Motor neuron (in vitro differentiated cells): Measurements from ENCODE around the gene PHTF2. TPM values are rescaled to one million over a fixed set of nuclear protein-coding genes. Genes with fewer than 3 reads are reported as not detected.

Experiments
- ATAC-seq, 8 experiments: fragments of 200-7000 bp; cut with Tn5 transposase; replicated peaks in 6 of 8; 2 replicates each; pipeline ENCODE4 v1.8.0; 2021; ENCODE audit warnings: mild to moderate bottlenecking in 8 of 8, moderate library complexity in 8 of 8
- H3K27ac ChIP-seq, 2 donors: fragments of 250-450 bp; sonication (Bioruptor Pico); 2 replicates each; pipeline ENCODE4 v1.9.0; 2021; ENCODE audit warnings: antibody characterized with exemption in 2 of 2, mild to moderate bottlenecking in 2 of 2, moderate library complexity in 1 of 2
- H3K4me1 ChIP-seq, 2 donors: fragments of 250-450 bp; sonication (Bioruptor Pico); replicated peaks in 1 of 2; 2 replicates each; pipeline ENCODE4 v1.6.1; 2021; ENCODE audit warnings: antibody characterized with exemption in 2 of 2, mild to moderate bottlenecking in 2 of 2, moderate library complexity in 1 of 2
- H3K4me3 ChIP-seq, 5 donors: fragments of 250-450 bp; sonication (Bioruptor Pico); 2 replicates each; pipeline ENCODE4 v1.9.0; 2021; ENCODE audit warnings: antibody characterized with exemption in 5 of 5, mild to moderate bottlenecking in 5 of 5, moderate library complexity in 4 of 5
- WGBS, 10 experiments: fragments of 450-650 bp; shearing (Covaris generic); methylation state at CpG; one replicate each; pipeline ENCODE4 v1.0.0; 2022; 5-methylcytosine and 5-hydroxymethylcytosine counted together
- in situ Hi-C, 9 experiments: fragments of 400-800 bp; cut with MboI; loops; one replicate each; pipeline ENCODE4 v1.15.0; 2021; ENCODE audit warnings: low sequenced_read_pairs in 9 of 9, low pct_unique_long_range_greater_than_20kb in 2 of 9; ENCODE audit not compliant: unreplicated experiment in 9 of 9
- total RNA-seq, 8 experiments: library from RNA; unstranded; fragments of 300-600 nt; gene quantifications; 2 replicates each; pipeline versions ENCODE4 v1.2.3 to v1.2.4, GENCODE V29; 2022

PHTF2 gene
- total RNA-seq, 8 experiments from 2014 or later, result 15.9 to 36.9 (median 19.4) TPM

GRCh38 chr7:77935652-77936348 lies 137.2 kb downstream of the PHTF2 start:
- Histone ChIP-seq H3K4me1 (no peaks in the 10 kb centered on the region), H3K27ac (no peak overlapping the region), H3K4me3 (no peak overlapping the region)
- 45 to 100% (median 100%) methylated on average over 1 of the region's 1 CpG; no CpG with 5 or more reads in 1 of the 10 experiments for WGBS, 10 experiments
- in situ Hi-C loops, result no loop called here
- no peak for ATAC-seq

DNA sequence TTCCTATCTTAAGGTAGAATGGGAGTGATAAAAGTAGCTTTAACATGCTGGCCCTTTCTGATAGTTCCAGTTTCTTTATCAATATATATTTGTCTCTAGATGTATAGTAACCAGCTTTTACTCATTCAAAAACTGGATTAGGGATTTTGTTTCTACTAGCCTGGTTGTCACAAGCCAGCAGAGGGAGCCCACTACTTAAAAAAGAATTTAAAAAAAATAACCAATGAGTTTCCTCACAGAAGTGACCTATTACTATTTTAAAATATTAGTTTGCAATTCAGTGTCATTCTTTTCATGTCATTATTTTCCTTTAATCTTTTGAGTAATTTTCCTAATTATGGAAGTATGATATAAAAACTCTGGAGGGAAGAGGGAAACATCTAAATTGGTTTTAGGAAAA lies 142.1 kb downstream of the PHTF2 start:
- no peak overlapping the region for H3K4me3 ChIP-seq
- in situ Hi-C loops, result no loop called here
- peak in 3 of 8 experiments; percentile 40 to 50 (median 44) for ATAC-seq
- no peaks in the 10 kb centered on the region for H3K4me1 ChIP-seq
- no peak overlapping the region for H3K27ac ChIP-seq

DNA sequence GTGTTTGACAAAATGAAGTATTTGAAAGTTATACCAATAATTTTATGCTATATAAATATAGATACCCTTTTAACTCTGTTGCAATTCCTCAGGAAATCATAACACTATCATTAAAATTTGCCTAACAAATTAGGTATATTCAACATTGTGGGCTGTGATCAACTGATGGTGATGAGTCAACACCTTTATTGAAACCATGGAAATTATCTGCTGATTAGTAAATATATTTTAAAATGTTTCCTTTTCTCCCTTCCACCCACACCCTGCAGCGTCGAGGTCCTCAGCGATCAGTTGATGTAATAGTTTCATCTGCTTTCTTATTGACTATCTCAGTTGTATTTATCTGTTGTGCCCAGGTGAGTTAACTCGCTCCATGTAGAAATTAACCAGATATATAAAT lies 143.9 kb downstream of the PHTF2 start:
- Histone ChIP-seq H3K4me1 (no peaks in the 10 kb centered on the region), H3K27ac (no peak overlapping the region), H3K4me3 (no peak overlapping the region)
- in situ Hi-C loops, result no loop called here
- WGBS, 10 experiments, result 84 to 100% (median 93%) methylated on average over 1 to 4 of the region's 4 CpGs; no CpG with 5 or more reads in 1 of the 10 experiments
- no peak for ATAC-seq

- no peak overlapping the region for H3K4me3 ChIP-seq
- H3K27ac ChIP-seq, result no peak overlapping the region
- ATAC-seq, result no peak
- WGBS, 10 experiments, result 74 to 100% (median 89%) methylated on average over 3 to 9 of the region's 9 CpGs
- H3K4me1 ChIP-seq, result no peaks in the 10 kb centered on the region
- in situ Hi-C loops, result no loop called here
Measured at GRCh38 chr7:77944183-77945182, 145.9 kb downstream of the PHTF2 start.

DNA sequence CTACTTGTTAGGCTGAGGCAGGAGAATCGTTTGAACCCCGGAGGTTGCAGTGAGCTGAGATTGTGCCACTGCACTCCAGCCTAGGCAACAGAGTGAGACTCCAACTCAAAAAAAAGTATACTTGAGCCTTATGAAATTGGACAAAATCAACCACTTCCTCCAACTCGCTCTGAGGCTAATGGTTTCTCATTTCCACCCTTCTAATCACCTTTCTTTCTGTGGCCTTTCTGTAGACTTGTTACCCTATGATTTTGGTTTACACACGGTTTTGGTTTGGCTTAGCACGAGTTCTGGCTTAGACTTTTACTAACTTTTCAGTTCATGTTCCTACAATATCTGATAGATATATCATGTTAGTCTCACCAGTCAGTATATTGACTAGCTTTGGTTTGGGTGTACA lies 152.0 kb downstream of the PHTF2 start:
- no peak for ATAC-seq
- Histone ChIP-seq H3K27ac (no peak overlapping the region), H3K4me3 (no peak overlapping the region), H3K4me1 (no peaks in the 10 kb centered on the region)
- 83 to 100% (median 100%) methylated on average over 1 to 5 of the region's 5 CpGs; no CpG with 5 or more reads in 2 of the 10 experiments for WGBS, 10 experiments
- in situ Hi-C loops, result no loop called here

DNA sequence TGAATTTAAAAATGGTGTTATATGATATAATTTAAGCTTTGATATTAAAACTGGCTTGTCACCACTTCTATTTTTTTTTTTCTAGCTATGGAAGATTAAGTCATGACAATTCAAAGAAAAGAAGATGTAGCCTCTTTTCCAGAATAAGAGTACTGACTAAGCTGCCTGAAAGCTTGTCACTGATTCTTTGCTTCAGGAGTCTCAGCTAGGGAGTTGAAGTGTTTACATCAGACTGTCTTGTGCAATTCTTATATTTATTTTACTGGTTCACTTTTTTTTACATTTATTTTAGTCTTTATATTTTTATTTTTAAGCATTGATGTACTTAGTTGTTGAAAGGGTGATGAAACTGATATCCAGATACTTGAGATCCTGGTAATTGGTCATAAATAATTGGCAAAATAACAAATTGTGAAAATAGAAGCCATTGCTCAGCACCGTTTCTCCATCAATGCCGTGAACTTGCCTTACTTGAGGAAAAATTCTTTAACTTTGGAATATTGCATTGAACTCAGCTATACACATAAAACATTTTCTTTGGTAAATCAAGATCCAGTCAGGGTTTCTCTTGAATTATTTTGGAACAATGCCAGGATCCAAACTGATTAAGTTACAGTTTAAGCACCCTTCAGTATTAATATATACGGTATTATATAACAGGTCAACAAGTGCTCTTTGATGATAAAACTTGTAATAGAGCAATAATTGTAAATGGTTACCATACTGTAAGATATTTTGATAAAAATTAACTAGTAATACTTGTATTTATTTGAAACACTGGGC lies 156.4 kb downstream of the PHTF2 start:
- no peak for ATAC-seq
- in situ Hi-C loops, result no loop called here

GRCh38 chr7:77958436-77958835 lies 159.9 kb downstream of the PHTF2 start:
- in situ Hi-C loops, result no loop called here

More for the DNA sequence above, 156.4 kb downstream of the PHTF2 start:
- 86 to 100% (median 100%) methylated on average over 1 to 3 of the region's 3 CpGs for WGBS, 10 experiments
- H3K4me3 ChIP-seq, result no peak overlapping the region
- H3K4me1 ChIP-seq, result no peaks in the 10 kb centered on the region
- no peak overlapping the region for H3K27ac ChIP-seq

DNA sequence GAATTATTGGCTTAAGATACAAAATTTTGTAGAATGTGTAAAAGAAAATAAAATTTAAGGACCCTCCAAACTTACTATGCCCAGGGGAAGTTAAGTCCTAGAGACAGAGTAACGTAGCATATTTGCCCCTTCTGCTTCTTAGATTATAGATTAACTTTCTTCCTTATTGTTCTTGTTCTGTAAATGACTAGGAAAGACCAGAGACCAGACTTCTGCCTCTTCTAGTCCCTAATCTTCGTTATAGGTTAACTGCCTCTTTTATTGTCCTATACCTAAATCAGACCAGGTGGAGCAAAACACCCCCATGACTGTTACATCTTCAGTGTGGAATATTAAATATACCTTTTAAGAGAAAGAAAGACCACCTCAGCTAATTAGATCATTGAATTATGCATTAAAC lies 160.5 kb downstream of the PHTF2 start:
- Histone ChIP-seq H3K4me3 (no peak overlapping the region), H3K27ac (no peak overlapping the region), H3K4me1 (no peaks in the 10 kb centered on the region)
- 67 to 100% (median 88%) methylated on average over 1 to 2 of the region's 2 CpGs; no CpG with 5 or more reads in 2 of the 10 experiments for WGBS, 10 experiments
- no peak for ATAC-seq
- in situ Hi-C loops, result no loop called here

More at GRCh38 chr7:77958436-77958835, 159.9 kb downstream of the PHTF2 start:
- ATAC-seq, result no peak
- no peak overlapping the region for H3K4me3 ChIP-seq
- no peak overlapping the region for H3K27ac ChIP-seq
- 91 to 100% (median 100%) methylated on average over 1 to 2 of the region's 2 CpGs; no CpG with 5 or more reads in 5 of the 10 experiments for WGBS, 10 experiments
- H3K4me1 ChIP-seq, result no peaks in the 10 kb centered on the region

DNA sequence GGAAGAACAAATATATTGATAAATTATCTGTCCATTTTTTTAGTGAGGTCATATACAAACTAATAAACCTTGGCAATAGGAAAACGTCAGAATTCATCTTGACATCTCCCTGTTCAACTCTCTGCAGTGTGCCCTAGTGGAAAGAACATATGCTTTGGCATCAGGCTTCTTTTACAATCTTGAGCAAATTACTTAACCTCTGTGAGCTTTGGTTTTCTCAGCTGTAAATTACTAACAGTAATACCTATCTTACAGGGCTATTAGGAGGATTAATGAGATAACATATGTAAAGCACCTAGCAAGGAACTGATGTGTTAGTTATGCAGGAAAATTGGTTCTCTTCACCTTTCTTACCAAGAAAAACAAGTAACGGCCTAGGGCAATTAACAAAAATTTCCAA lies 161.8 kb downstream of the PHTF2 start:
- ATAC-seq, result no peak
- 52 to 100% (median 92%) methylated on average over 1 to 2 of the region's 2 CpGs; no CpG with 5 or more reads in 1 of the 10 experiments for WGBS, 10 experiments
- no peak overlapping the region for H3K4me3 ChIP-seq
- H3K4me1 ChIP-seq, result no peaks in the 10 kb centered on the region
- in situ Hi-C loops, result no loop called here
- H3K27ac ChIP-seq, result no peak overlapping the region

- H3K27ac ChIP-seq, result no peak overlapping the region
- no peaks in the 10 kb centered on the region for H3K4me1 ChIP-seq
- in situ Hi-C loops, result no loop called here
- ATAC-seq, result no peak
- H3K4me3 ChIP-seq, result no peak overlapping the region
Measured at GRCh38 chr7:77967429-77967828, 168.9 kb downstream of the PHTF2 start.

- Histone ChIP-seq H3K4me1 (no peaks in the 10 kb centered on the region), H3K27ac (no peak overlapping the region), H3K4me3 (no peak overlapping the region)
- in situ Hi-C loops, result no loop called here
- ATAC-seq, result no peak
Measured at GRCh38 chr7:77971726-77972125, 173.2 kb downstream of the PHTF2 start.

DNA sequence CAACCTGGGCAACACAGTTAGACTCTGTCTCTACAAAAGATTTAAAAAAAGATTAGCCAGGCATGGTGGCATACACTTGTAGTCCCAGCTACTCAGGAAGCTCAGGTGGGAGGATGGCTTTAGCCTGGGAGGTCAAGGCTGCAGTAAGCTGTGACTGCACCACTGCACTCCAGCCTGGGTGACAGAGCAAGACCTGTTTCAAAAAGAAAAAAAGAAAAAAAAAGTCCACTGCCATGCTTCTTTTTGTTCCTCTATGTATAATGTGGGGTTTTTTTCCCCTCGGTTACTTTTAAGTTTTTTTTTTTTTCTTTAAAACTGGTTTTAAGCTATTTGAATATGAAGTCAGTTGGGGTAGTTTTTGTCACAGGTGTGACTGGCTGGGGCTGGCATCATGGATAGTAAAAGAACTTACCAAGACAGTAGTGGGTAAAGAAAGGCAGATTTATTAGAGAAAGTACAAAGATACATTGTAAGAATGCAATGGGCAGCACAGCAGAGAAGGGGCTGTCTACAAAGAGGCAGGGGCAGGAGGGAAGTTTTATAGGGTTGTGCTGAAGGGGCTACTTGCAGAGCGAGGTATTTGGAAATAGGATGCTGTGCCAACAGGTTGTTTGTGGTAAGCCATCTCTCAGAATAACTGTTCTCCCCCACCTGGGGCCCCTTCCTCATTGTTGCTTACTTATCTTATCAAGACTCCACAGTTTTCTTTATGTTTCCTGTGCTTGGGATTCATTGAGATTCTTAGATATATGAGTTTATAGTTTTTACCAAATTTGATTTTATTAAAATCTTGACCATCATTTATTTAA lies 177.3 kb downstream of the PHTF2 start:
- ATAC-seq, result no peak
- WGBS, 10 experiments, result 60 to 100% (median 100%) methylated on average over 1 to 2 of the region's 2 CpGs; no CpG with 5 or more reads in 1 of the 10 experiments
- no peaks in the 10 kb centered on the region for H3K4me1 ChIP-seq
- no peak overlapping the region for H3K4me3 ChIP-seq
- in situ Hi-C loops, result no loop called here
- no peak overlapping the region for H3K27ac ChIP-seq
